ENCODE data around the gene PDE10A.

DNA sequence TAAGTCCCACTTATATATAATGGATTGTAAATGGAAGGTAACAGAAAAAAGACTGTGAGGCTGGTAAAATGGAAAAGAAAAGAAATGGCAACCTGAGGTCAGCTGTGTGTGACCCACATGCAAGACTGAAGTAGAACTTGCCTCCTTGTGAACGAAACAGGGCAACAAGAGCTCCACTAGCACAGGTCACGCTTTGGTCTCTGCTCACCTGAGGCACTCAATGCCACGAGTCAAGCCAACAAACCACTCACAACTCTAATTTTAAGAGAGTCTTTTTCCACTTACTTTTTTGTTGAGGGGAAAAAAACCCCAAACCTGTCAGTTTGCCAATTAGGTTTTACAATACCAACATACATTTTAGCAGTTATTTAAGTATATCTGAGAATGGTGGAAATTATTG, 65.2 kb downstream of the PDE10A start:
- TF ChIP-seq, protein P1, sequence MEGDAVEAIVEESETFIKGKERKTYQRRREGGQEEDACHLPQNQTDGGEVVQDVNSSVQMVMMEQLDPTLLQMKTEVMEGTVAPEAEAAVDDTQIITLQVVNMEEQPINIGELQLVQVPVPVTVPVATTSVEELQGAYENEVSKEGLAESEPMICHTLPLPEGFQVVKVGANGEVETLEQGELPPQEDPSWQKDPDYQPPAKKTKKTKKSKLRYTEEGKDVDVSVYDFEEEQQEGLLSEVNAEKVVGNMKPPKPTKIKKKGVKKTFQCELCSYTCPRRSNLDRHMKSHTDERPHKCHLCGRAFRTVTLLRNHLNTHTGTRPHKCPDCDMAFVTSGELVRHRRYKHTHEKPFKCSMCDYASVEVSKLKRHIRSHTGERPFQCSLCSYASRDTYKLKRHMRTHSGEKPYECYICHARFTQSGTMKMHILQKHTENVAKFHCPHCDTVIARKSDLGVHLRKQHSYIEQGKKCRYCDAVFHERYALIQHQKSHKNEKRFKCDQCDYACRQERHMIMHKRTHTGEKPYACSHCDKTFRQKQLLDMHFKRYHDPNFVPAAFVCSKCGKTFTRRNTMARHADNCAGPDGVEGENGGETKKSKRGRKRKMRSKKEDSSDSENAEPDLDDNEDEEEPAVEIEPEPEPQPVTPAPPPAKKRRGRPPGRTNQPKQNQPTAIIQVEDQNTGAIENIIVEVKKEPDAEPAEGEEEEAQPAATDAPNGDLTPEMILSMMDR (conservative IDR thresholded peaks at IDR 0.05 in 1 of 2, IDR thresholded peaks at IDR 0.05 in 1 of 2; ENCODE audit: extremely low read depth in 1 of 2, insufficient read depth in 1 of 2, low read depth in 1 of 2, low read length in 2 of 2) = no peak
- TF ChIP-seq EZH2 (IDR thresholded peaks at IDR 0.05; ENCODE audit: borderline replicate concordance, low read length) = no peak
